ENCODE data around the gene XRRA1.

GRCh38 chr11:74819400-74819799 is 129.5 kb downstream of the XRRA1 start:
- TF ChIP-seq ESRRG (CRISPR knock-in tag; IDR thresholded peaks at IDR 0.05) (no peak), ZFP3 (CRISPR knock-in tag; IDR thresholded peaks at IDR 0.05) (no peak), ZNF565 (CRISPR knock-in tag; conservative IDR thresholded peaks at IDR 0.05; ENCODE audit: low read depth) (no peak), ZFP30 (CRISPR knock-in tag; IDR thresholded peaks at IDR 0.05) (no peak)

Data from SK-N-SH treated with all-trans-retinoic acid at 6 μM for 48 hours (cell line).